Psoas muscle (tissue), 8 donors: ENCODE measurements around the gene TMA7. TPM values are rescaled to one million over a fixed set of nuclear protein-coding genes. Genes with fewer than 3 reads are reported as not detected.
"Not testable (repeated sequence)": the region's sequence is repeated elsewhere in the genome, so short reads cannot be mapped to it uniquely, and the experiment has no call there.

ENCODE experiments used
- ATAC-seq, 4 donors: fragments of 200-7000 bp; cut with Tn5 transposase; one replicate each; pipeline ENCODE4 v1.9.1; 2020; ENCODE audit warnings: moderate library complexity in 3 of 4, mild to moderate bottlenecking in 2 of 4
- DNase-seq, 2 donors: peaks; one replicate each; pipeline ENCODE4 v3.0.0-alpha.2; 2020
- H3K27ac ChIP-seq: fragments of 200-600 bp; one replicate; pipeline ENCODE4 v1.8.0; 2022
- H3K27me3 ChIP-seq, 3 donors: fragments of 200-600 bp in 1 of 3; one replicate each; pipeline versions ENCODE4 v1.6.1 to v1.8.0; 2013 to 2022; ENCODE audit warnings: low read length in 2 of 3, mild to moderate bottlenecking in 2 of 3, moderate library complexity in 1 of 3; ENCODE audit not compliant: insufficient read depth in 3 of 3
- H3K36me3 ChIP-seq, 2 donors: fragments of 200-600 bp in 1 of 2; one replicate each; pipeline versions ENCODE4 v1.6.1 to v1.8.0; 2013 to 2022; ENCODE audit warnings: low read depth in 1 of 2, mild to moderate bottlenecking in 1 of 2, moderate library complexity in 1 of 2; ENCODE audit not compliant: insufficient read depth in 1 of 2
- H3K4me1 ChIP-seq: fragments of 200-600 bp; one replicate; pipeline ENCODE4 v1.8.0; 2022
- H3K4me3 ChIP-seq: fragments of 200-600 bp; one replicate; pipeline ENCODE4 v1.8.0; 2022; ENCODE audit warnings: mild to moderate bottlenecking
- H3K9me3 ChIP-seq: fragments of 200-600 bp; one replicate; pipeline ENCODE4 v1.8.0; 2022
- WGBS, 3 donors: extraction: QIAGEN DNeasy Blood & Tissue Kit; methylation state at CpG; one replicate each; pipeline versions ENCODE4 v1.1.6 to v1.1.7; 2013; 5-methylcytosine and 5-hydroxymethylcytosine counted together
- intact Hi-C, 2 donors: fragments of 100-400 bp; cut with DNase I; formaldehyde crosslinking; loops; one replicate each; pipeline versions ENCODE4 v1.11.0 to v1.14.2; 2022
- polyA plus RNA-seq, 3 donors: library from polyadenylated mRNA; stranded (reverse); fragments of 200-250 nt; gene quantifications; one replicate each; pipeline ENCODE4 v1.2.3, GENCODE V29; 2013
- total RNA-seq, 4 donors: library from RNA; stranded (reverse); fragmentation: NEBNext Ultra II Directional in 2 of 4; extraction: Animal tissue kit (Norgen Biotek cat#: 25700) in 2 of 4; gene quantifications; one replicate each; pipeline versions ENCODE4 v1.2.1 to v1.2.4, GENCODE V29; 2021 to 2023
- TF ChIP-seq, protein P1 (sequence below): fragments of 200-600 bp; IDR thresholded peaks from one replicate; pipeline ENCODE4 v1.8.0; 2022; ENCODE audit warnings: antibody characterized with exemption
- donor health status: healthy with polysubstance abuse.
- donor health status: DM: no; HTN: no; CAD: no; lungs with moderate emphysema.
- donor health status: Bipolar disorder and iron deficiency.
- donor health status: healthy.
- donor health status: DM: yes; HTN: yes; CAD: no.
- donor health status: DM: no; HTN: no; CAD: no.
- donor health status: DM: no; HTN: no; CAD: no.
- donor health status: DM: yes; HTN: yes; CAD: no.

The TMA7 gene
- total and polyA plus RNA-seq, 7 donors: 156 to 342 (median 218) TPM

DNA sequence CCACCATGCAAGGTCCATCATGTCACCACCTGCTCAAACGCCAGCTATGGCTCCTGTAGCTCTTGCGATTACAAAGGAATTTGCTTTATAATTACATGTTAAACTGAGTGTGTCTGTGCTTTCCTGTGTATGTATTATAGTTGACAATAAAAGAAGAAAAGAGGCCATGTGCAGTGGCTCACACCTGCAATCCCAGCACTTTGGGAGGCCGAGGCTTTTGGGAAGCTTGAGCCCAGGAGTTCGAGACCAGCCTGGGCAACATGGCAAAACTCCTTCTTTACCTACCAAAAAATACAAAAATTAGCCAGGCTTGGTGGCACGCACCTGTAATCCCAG lies 33.5 kb downstream of the TMA7 start:
- intact Hi-C loops: no loop called here
- WGBS, 3 donors: 70 to 78% (median 75%) methylated on average over 5 of the region's 5 CpGs
- H3K36me3 ChIP-seq: peaks cover 0 to 8% of the 10 kb centered on the region in 2 donors
- peak overlapping the region; percentile 86 for H3K27ac ChIP-seq
- H3K9me3 ChIP-seq: no peaks in the 10 kb centered on the region
- no peaks in the 10 kb centered on the region for H3K27me3 ChIP-seq
- H3K4me3 ChIP-seq: peak overlapping the region; percentile 79
- H3K4me1 ChIP-seq: peaks cover 19% of the 10 kb centered on the region
- ATAC-seq (no peak), DNase-seq (no peak)
- TF ChIP-seq, protein P1, sequence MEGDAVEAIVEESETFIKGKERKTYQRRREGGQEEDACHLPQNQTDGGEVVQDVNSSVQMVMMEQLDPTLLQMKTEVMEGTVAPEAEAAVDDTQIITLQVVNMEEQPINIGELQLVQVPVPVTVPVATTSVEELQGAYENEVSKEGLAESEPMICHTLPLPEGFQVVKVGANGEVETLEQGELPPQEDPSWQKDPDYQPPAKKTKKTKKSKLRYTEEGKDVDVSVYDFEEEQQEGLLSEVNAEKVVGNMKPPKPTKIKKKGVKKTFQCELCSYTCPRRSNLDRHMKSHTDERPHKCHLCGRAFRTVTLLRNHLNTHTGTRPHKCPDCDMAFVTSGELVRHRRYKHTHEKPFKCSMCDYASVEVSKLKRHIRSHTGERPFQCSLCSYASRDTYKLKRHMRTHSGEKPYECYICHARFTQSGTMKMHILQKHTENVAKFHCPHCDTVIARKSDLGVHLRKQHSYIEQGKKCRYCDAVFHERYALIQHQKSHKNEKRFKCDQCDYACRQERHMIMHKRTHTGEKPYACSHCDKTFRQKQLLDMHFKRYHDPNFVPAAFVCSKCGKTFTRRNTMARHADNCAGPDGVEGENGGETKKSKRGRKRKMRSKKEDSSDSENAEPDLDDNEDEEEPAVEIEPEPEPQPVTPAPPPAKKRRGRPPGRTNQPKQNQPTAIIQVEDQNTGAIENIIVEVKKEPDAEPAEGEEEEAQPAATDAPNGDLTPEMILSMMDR: no peak

DNA sequence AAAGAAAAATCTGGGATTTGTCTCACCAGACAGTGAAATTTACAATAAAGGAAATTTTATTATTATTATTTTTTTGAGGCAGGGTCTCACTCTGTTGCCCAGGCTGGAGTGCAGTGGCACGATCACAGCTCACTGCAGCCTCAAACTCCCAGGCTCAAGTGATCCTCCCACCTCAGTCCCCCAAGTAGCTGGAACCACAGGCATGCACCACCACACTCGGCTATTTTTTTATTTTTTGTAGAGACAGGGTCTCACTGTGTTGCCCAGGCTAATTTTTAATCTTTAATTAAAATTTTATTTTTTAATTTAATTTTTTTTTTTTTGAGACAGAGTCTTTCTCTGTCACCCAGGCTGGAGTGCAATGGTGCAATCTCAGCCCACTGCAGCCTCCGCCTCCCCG lies 34.0 kb downstream of the TMA7 start:
- ATAC-seq, H3K4me3 ChIP-seq, H3K27me3 ChIP-seq, DNase-seq, H3K36me3 ChIP-seq, intact Hi-C loops, H3K9me3 ChIP-seq: not testable (repeated sequence)
- Histone ChIP-seq H3K27ac (peak overlapping the region; percentile 86), H3K4me1 (peaks cover 18% of the 10 kb centered on the region)
- WGBS, 3 donors: 91 to 95% (median 94%) methylated on average over 4 of the region's 4 CpGs

DNA sequence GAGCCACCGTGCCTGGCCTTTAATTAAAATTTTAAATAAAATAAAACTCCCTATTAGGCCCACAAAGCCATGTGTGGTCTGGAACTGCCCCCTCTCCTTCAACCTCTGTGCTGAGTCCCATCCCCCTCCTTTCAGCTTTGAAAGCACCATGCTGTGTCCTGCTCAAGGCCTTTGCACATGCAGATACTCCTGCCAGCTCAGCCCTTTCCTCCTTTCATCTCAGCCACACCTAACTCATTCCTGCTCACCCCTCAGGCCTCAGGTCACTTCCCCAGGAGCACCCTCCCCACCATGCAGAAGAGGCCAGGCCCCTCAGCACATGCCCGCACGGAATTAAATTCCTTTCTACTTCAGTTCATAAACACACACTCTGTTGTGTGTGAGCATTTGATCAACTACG lies 34.6 kb downstream of the TMA7 start:
- no peak for ATAC-seq
- Histone ChIP-seq H3K9me3 (no peaks in the 10 kb centered on the region), H3K4me1 (peaks cover 13% of the 10 kb centered on the region), H3K27me3 (no peaks in the 10 kb centered on the region), H3K4me3 (no peak overlapping the region), H3K27ac (no peak overlapping the region), H3K36me3 (peaks cover 0 to under 1% of the 10 kb centered on the region in 2 donors)
- intact Hi-C loops: no loop called here
- TF ChIP-seq, protein P1: no peak
- DNase-seq: no peak
- WGBS, 3 donors: 80 to 85% (median 81%) methylated on average over 4 of the region's 4 CpGs

DNA sequence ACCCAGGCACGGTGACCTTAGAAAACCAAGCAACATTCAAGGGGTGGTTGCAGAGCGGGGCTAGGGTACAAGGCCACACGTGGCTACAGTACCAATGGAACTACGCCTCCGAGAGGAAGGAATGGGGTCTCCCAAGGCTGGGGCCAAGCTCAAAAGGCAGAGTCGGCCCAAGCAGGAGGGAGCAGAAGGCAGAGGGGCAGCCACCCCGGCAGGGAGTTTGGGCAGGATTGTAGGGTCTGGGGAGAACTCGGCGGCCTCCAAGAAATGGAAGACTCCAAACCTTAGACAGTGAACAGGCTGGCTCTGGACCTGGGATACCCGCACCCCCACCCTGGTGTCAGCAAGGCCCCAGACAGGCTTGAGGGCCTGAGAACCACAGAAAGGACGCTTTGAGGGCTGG lies 35.1 kb downstream of the TMA7 start:
- DNase-seq: no peak
- no peak for ATAC-seq
- no peaks in the 10 kb centered on the region for H3K36me3 ChIP-seq
- no peaks in the 10 kb centered on the region for H3K9me3 ChIP-seq
- intact Hi-C loops: no loop called here
- no peak overlapping the region for H3K4me3 ChIP-seq
- H3K4me1 ChIP-seq: peaks cover 9% of the 10 kb centered on the region
- WGBS, 3 donors: 79 to 84% (median 84%) methylated on average over 11 of the region's 11 CpGs
- no peak overlapping the region for H3K27ac ChIP-seq
- H3K27me3 ChIP-seq: no peaks in the 10 kb centered on the region
- TF ChIP-seq, protein P1: no peak

DNA sequence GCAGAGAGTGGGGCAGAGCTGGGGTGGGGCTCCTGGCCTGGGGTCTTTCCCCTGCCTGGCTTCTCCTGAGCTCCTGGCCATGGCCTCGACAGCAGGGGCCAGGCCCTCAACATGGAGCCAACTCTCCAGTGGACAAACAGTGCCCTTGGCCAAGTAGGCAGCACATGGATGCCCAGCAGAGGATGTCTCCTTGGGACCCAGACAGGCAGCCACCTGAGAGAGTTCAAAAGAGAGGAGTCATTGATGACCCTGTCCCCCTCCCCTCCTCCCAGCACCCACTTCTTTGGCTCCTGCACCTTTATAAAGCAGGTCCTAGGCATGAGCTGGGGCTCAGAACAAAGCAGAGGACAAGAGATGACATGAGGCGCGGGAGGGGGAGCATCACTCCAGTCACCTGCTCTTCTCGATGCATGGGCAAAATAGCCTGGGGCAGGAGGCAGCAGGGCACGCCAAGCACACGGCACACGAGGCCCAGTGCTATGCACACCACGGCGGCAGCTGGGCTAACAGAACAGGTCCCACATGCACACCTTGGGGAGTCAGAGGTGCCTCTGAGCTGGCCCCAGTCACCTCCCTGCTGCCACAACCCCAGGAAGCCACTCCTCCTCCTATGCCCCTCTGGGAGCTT lies 36.5 kb downstream of the TMA7 start:
- Histone ChIP-seq H3K36me3 (no peaks in the 10 kb centered on the region), H3K4me3 (no peak overlapping the region), H3K4me1 (peaks cover 9% of the 10 kb centered on the region), H3K27ac (no peak overlapping the region), H3K27me3 (no peaks in the 10 kb centered on the region), H3K9me3 (no peaks in the 10 kb centered on the region)
- DNase-seq (no peak), ATAC-seq (no peak)
- intact Hi-C loops: no loop called here
- WGBS, 3 donors: 80 to 83% (median 82%) methylated on average over 9 of the region's 9 CpGs
- TF ChIP-seq, protein P1: no peak
